Measurements from ENCODE around the gene HOXC4.
"Not testable (repeated sequence)": the region's sequence is repeated elsewhere in the genome, so short reads cannot be mapped to it uniquely, and the experiment has no call there.

Gene HOXC4

DNA sequence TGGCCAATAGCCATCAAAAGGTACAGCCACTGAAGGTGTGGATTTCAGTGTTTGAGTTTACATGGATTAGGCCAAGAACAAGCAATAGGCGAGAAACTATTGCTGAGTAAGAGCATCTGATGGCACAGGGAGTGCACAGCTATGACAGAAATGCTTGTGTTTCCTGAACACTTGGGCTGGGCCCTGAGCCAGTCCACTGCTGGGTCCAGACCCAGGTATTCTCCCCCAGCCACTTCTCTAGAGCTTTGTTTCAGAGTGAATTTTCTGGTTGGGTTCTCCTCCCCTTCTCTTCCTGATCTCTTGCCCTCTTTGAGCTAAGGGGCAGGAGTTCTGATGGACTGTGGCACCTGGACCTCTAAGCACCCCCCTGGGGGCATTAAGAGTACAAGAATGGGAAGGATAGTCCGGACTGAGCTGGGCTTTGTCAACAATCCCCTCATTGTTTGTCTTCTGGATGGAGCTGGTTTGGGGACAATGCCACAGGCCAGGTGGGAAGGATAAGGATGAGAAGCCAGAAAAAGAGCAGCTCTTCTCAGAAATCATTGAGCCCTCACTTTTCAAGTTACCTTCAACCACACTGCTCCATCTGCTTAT is 12.4 kb upstream of the HOXC4 start:
- no peak for DNase-seq

DNA sequence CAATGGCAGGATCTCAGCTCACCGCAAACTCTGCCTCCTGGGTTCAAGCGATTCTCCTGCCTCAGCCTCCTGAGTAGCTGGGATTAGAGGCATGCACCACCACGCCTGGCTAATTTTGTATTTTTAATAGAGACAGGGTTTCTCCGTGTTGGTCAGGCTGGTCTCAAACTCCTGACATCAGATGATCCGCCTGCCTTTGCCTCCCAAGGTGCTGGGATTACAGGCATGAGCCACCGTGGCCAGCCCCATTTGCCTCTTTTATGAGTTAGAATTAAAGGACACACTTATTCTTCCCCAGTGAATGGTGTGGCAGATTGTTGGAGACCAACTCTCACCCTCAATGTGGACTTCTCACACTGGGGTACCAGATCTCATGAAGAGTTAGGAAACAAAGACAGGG is 11.6 kb upstream of the HOXC4 start:
- not testable (repeated sequence) for DNase-seq

DNA sequence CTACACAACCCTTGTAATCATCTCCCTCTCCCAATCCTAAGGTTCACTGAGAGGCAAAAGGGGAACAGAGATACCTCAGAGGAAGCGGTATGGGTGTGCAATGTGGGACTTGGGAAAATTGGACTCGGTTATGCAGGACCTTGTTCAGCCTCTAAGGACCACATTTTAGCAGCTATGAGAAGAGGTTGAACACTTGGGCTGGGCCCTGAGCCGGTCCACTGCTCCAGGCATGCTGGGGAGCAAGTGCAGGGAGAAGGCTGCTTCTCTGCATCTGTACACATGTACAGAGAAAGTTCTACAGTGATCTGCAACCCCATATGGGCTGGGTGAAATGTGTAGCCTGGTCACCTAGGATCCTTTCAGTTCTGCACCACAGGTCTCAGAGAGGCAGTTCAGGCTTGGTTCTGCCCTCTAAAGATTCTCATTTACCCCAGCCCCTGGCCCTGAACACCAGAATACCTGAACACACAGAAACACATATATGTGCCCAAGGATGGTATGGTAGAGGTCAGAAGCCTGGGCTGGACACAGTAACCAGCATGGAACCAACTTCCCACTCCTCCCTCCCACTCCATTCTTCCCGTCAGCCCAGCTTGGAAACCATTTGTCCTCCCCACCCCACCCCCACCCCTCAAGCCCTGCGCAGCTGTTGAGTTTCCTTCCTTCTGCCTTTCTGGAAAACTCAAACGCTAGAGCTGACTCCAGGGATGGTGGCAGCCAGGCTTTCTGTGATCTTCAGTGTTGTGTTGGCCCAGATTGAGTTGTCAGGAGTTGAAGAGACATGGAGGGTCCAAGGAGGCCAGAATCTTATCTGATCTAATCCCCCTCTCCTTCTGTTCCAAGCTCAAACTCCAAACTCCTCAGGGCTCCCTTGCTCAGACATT is 10.4 kb upstream of the HOXC4 start:
- DNase-seq = no peak

DNA sequence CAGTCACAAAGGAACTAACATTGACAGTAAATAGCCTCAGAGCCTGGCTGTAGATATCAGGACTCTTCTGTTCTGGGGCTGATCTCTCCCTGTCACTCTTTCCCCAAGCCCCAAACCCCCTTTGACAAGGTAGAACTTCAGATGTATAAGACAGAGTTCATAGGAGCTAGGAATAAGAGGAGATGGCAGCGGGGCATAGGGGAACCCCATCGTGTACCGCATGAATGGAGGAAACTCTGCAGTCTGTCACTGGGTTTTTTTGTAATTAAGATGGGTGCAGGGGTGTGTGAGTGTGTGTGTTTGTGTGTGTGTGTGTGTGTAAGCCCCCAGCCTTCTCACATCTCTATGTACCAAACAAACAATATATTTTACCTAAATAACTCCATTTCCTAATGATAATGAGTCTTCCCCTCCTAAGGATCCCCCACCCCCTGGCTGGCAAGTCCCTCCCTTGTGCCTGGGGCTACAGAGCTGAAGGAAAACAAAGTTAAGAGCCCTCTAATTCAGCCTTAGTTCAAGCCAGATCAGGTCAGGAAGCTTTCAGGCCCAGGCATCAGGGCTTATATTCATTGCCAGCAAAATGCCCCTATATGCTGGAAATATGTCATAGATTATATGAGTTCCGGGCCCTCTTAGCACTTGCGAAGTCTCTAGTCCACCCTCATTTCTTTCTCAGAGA is 9.1 kb upstream of the HOXC4 start:
- DNase-seq = no peak

DNA sequence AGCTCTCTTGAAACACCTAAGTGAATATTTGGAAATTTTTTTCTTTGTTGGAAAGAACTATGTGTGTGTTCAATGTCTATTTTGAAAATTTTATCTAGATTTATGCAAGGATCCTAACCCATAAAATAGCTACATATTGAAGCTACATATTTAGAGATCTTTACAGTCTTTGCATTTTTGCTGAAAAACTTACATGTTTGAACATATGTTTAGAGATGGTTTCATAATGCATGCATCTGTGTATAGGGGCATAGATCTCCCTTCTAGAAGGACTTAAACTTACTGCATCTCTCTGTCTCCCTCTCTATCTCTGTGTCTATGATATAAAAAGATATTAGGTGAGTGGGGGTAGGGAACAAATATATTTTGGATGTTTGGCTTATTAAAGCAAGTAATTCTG is 8.2 kb upstream of the HOXC4 start:
- DNase-seq = no peak

DNA sequence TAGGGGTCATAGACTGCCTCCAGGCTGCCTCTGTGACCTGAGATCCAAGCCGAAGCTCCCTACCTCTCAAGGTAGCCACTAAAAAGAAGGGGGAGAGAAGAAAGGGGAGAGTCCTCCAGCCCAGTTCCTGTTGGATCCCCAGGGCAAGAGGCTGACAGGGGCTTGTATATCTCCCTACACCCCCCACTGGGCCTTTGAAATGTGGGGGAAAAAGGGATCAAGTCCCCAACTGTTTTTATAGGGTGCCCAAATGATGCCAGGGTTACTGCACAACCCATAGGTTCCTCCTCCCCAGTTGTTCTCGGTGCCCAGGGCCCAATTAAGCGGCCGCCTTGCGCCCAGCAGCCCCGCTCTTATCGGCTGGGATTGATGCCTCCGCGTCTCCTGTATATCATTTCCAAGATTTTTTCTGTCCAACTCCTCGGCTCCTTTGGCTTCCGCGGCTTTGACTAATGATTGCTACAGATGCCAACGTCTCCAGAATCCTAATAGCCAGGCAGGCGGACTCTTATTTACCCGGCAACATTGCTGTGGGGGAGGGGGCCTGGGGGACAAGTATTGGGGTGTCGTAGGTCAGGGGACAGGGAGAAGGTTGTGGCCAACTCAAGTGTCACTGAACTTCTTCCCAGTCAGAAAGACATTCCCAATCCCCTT is 7.6 kb upstream of the HOXC4 start:
- no peak for DNase-seq

DNA sequence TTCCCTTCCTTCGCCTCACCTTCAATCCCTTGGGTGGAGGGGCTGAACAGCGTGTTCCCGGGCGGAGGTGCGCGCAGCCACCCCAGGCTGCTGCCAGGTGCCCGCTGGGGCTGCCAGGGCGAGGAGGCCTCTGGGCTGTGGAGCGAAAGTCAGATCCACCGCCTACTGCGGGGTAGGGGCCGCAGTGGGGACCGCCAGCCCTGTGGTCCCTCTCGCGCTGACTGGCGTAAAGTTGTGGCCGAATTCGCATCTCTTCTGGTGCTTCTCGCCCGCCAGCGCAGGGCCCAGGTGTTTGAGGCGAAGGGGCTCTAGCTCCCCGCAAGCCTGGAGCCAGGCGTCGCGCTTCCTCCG is 6.9 kb upstream of the HOXC4 start:
- DNase-seq = no peak

DNA sequence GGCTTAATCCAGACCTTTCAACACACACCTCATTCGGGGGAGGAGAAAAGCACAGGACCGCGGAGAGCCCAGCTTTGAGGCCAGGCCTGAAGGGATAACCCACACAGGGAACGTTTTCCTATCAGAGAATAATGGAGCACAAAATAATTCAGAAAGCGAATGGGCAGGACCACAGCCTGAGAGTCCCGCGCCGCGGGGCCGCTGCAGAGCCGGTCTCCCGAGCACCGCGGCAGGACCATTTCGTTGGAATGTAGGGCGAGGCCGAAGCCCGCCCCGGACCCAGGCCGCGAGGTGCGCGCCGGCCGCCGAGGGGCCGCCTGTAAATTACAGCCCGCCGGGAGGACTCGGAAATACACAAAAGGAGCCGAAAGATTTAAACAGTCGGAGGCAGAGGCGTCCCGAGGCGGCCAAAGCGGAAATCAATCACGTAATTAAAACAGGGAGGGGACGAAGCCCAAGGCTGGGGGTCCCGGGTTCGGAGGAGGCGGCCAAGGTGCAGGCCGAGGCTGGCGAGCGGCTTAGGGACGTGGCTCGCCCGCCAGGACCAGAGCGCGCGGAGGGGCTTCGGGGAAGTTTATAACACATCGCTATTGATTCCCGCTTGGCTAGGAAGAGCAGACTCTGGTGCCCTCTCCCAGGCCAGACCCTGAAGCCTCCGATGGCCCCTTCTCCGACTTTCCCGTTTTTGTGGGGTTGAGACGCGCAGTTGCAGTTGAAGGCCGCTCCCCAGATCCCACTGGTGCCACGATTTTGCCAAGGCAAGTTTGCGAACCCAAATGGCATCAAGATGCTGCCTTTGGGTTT is 6.3 kb upstream of the HOXC4 start:
- DNase-seq = no peak

DNA sequence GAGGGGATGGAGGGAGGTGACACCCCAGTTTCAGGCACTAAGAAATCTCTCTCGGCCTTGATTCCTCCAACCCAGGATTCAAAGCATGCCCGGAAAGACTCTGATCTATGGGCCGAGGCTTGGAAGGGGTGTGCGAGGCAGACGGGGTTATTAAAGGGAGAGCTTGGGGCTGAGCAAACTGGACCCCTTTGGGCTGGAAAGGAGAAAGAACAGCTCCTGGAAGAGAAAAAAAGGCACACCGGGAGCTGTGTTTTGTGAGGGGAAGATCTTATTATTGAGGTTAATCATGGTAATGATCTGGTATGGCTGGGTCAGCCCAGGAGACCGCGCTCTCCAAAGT is 5.7 kb upstream of the HOXC4 start:
- DNase-seq = no peak

DNA sequence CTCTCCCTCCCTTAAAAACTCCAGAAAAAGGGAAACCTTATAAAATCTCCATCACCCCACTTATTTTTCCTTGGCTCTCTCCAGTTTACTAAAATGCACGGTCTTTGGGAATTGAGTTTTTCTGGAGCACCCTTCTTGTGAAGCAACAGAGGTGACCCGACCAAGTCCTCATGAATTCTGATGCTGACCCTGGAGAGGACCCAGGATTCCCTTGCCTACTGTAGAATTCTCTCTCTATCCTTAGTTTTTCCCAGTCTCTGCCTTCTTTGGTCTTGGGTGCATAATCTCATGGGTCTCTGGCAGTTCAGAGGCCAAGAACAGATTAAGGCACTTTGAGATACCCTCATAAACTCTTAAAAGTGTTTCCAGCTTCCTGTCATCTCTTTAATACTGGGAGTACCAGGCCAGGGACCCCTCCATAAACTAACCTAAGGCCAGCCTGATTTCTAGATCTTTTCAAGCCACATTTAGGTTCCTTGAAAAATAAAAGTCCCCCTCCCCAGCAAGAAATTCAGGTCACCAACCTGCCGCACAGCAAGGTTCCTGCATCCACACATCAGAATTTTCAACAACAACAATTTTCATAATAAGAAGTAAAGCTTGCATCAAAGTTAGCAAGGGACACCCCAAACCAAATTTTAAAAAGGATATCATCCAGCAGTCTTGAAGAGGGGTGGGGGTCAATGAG is 5.1 kb upstream of the HOXC4 start:
- DNase-seq = no peak

DNA sequence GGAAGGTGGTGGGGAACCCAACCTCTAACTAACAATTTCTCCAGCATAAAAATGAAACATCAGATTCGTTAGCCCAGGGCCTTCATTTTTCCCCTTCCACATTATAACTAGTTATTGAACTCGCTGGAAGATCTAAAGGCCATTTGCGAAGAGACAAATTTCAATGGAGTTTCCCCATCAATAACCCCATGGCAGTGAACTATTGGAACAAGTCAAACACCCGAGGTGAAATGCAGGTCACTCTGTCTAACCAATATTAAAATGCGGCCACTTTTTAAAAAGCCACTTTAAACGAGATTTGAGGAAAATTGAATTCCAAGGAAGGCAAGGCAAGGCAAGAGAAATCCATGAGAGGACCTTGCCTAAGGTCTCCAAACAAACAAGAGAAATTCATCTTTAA is 4.5 kb upstream of the HOXC4 start:
- DNase-seq = no peak

DNA sequence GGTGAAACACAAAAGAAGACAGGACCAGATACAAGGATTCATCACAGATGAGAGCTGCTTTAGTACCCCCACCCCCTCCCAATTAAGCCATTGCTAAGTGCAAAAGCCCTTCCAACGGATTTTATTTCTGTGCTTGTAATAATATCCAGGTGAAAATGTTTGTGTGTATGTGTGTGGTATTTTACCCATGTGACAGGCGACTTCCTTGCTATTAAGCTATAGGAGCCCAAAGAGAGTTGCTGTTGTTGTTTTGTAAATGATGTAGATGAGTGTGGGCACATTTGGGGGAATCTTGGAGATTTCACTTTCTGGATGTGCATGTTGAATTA is 3.2 kb upstream of the HOXC4 start:
- DNase-seq = no peak

DNA sequence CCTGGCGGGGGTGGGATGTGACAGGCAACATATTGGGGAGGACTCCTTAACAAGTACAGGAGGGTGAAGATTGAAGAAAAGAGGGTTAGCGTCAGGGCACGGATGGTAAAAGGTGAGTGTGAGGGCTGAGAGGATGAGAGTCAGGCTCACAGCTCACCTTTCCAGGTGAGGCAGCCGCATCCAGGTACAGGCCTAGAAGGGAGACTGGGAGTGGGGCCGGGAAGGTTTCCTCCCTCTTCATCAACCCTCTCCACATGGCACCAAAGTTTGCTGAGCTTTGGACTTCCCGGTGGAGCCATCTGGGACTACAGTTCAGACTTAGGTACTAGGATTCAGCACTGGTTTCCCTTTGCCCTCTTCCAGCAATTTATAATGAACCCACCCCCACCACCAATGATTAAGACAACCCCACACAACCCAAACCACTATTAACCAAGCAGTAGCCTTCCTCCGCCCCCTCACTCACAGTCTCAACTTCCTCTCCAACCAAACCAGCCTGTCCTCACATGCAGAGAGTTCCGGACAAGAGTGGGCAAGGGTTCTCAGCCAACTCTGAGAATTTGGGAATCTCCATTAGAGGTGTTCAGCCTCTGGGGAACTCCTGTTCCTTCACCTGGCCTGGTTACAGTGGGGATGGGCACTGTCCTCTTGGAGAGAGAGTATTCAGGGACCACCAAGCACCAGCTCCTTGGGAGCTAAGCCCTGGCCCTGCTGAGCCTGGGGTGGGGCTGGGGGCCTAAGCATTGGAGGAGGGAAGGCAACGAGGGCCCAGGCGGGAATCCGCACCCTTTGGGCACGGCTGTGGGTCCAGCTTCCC is 2.4 kb upstream of the HOXC4 start:
- no peak for DNase-seq

DNA sequence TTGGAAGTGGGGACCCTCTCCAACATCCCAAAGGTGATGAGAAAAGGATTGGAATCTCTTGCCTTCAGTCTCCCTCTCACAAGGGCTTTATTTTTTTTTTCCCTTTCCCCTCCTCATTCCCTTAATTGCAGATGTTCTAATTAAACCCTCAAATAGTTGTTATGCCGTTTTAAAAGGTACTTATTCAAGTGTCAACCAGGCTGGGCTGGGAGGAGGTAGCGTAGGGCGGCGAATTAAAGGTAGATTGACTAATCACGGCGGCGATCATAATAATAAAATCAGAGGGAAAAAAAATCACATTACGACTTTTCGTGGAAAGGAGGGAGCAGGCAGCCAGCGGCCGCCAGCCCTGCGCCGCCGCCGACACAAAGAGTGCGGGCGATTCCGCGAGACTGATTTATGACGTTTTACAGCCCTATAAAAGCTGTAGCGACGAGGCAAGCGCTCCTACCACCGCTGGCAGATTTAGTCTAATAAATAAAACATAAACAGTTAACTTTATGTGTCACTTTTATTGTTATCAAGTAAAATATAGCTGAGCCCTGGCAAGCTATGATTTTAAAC is 1.7 kb upstream of the HOXC4 start:
- DNase-seq = no peak

DNA sequence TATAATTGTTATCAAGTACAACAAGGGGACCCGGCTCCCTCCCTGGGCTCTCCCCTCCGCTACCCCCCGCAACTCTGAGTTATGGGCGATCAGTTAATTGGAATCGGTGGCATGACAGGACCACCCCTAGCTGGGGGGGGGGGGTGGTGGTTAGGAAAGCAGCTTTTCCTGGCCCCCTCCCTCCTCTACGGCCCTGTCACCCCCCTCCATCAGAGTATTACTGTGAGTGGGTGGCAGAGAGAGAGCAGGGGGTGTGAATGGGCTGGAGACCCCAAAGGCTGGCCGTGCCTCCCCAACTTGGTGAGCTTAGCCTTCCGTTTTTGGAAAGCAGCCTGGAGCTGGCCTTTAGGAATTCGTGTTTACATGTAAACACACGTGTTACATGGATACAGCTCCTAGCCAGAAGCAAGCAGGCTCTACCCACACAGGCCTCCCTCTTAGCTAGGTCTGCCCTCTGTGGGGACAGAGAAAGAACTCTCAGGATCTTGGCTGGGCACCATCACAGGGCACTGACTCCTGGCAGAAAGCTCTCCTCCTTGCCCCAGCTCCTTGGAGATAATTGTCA is 1.1 kb upstream of the HOXC4 start:
- DNase-seq = no peak

DNA sequence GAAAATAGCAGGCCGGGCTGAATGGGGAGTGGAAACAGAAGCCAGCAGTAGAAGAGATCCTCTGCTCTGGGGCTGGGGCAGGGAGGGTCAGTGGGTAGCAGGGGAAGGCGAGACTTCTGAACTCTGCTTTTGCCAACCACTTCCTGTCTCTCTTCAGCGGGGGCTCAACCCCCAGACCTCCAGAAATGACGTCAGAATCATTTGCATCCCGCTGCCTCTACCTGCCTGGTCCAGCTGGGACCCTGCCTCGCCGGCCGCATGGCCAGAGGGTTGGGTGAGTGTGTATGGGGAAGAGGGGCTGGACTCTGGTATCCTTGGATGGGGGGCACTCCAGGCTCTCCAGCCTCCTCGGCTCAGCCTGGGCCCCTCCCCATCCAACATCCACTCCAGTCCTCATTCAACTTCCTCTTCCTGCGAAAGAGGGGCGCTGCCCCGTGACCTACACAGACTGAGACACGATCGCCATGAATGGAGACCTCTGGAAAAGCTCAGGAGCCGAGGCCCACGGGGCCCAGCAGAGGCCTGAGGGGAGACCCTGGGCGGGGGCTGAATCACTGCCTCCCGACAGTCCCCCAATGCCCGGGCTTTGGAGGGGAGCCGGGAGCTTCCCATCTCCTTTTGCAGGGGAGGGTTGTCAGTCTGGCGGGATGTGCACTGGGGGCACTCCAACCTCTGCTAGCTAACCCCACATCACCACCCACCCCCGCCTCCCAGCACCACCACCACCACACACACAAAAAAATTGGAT is 458 bp upstream of the HOXC4 start:
- peak in 2 of 5 experiments; percentile 21 to 58 for DNase-seq

DNA sequence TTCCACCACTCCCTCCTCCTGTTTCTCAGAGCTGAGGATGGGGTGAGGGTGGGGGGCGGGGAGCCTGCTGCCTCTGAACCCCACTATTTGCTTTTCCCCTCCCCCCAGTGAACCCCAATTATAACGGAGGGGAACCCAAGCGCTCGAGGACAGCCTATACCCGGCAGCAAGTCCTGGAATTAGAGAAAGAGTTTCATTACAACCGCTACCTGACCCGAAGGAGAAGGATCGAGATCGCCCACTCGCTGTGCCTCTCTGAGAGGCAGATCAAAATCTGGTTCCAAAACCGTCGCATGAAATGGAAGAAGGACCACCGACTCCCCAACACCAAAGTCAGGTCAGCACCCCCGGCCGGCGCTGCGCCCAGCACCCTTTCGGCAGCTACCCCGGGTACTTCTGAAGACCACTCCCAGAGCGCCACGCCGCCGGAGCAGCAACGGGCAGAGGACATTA is 1.1 kb downstream of the HOXC4 start:
- DNase-seq = no peak

DNA sequence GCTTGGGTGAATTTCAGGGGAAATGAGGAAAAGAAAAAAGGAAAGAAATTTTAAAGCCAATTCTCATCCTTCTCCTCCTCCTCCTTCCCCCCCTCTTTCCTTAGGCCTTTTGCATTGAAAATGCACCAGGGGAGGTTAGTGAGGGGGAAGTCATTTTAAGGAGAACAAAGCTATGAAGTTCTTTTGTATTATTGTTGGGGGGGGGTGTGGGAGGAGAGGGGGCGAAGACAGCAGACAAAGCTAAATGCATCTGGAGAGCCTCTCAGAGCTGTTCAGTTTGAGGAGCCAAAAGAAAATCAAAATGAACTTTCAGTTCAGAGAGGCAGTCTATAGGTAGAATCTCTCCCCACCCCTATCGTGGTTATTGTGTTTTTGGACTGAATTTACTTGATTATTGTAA is 1.9 kb downstream of the HOXC4 start:
- DNase-seq = no peak

DNA sequence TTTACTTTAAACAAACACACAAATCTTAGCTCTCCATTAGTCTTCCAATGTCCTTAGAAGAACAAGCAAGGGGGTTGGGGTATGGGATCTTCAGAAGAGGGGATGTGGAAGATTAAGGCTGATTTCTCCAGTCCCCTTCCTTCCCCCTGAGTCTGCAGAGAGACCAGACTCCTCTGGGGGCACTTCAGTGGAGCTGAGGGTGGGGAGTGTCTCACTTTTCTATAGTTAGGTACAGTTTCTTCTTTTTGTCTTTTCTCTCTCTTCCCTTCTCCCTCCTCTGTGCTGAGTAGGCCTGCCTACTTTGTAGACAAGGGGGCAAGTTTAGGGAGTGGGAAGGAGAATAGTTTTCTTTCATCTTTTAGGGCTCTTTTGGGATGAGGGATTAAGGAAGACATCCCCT is 2.5 kb downstream of the HOXC4 start:
- DNase-seq = no peak

Data from T-helper 2 cell (primary cell).